ENCODE results near the gene WBP2NL.

The WBP2NL gene

GRCh38 chr22:41952713-41953112 lies 45.9 kb upstream of the WBP2NL start:
- H3K79me2 ChIP-seq: no peaks in the 10 kb centered on the region
- H3K27me3 ChIP-seq (ENCODE audit: control insufficient read depth, insufficient read depth, low read length): no peaks in the 10 kb centered on the region
- TF ChIP-seq, protein P1, sequence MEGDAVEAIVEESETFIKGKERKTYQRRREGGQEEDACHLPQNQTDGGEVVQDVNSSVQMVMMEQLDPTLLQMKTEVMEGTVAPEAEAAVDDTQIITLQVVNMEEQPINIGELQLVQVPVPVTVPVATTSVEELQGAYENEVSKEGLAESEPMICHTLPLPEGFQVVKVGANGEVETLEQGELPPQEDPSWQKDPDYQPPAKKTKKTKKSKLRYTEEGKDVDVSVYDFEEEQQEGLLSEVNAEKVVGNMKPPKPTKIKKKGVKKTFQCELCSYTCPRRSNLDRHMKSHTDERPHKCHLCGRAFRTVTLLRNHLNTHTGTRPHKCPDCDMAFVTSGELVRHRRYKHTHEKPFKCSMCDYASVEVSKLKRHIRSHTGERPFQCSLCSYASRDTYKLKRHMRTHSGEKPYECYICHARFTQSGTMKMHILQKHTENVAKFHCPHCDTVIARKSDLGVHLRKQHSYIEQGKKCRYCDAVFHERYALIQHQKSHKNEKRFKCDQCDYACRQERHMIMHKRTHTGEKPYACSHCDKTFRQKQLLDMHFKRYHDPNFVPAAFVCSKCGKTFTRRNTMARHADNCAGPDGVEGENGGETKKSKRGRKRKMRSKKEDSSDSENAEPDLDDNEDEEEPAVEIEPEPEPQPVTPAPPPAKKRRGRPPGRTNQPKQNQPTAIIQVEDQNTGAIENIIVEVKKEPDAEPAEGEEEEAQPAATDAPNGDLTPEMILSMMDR (IDR thresholded peaks at IDR 0.05): no peak
- H3K4me3 ChIP-seq (ENCODE audit: low read depth, low read length): no peak overlapping the region
- H3K9ac ChIP-seq: no peak overlapping the region
- H3K27ac ChIP-seq: no peak overlapping the region
- no peak overlapping the region for H2AFZ ChIP-seq
- no peaks in the 10 kb centered on the region for H3K36me3 ChIP-seq (ENCODE audit: control insufficient read depth, insufficient read depth, low read length)
- no peaks in the 10 kb centered on the region for H3K4me1 ChIP-seq
- no peak overlapping the region for H3K4me2 ChIP-seq (ENCODE audit: low read length)
- H3K9me3 ChIP-seq (ENCODE audit: control insufficient read depth, low read length): no peaks in the 10 kb centered on the region

GRCh38 chr22:41957941-41958556 lies 40.5 kb upstream of the WBP2NL start:
- TF ChIP-seq, protein P1 (IDR thresholded peaks at IDR 0.05): no peak
- Histone ChIP-seq H3K9ac (no peak overlapping the region), H3K79me2 (no peaks in the 10 kb centered on the region), H3K4me1 (peaks cover 3% of the 10 kb centered on the region), H3K4me3 (ENCODE audit: low read depth, low read length) (no peak overlapping the region), H3K9me3 (ENCODE audit: control insufficient read depth, low read length) (no peaks in the 10 kb centered on the region), H3K36me3 (ENCODE audit: control insufficient read depth, insufficient read depth, low read length) (no peaks in the 10 kb centered on the region), H3K4me2 (ENCODE audit: low read length) (no peak overlapping the region), H2AFZ (peak overlapping the region; percentile 60), H3K27ac (no peak overlapping the region), H3K27me3 (ENCODE audit: control insufficient read depth, insufficient read depth, low read length) (no peaks in the 10 kb centered on the region)

GRCh38 chr22:41963453-41964111 lies 35.0 kb upstream of the WBP2NL start:
- Histone ChIP-seq H3K36me3 (ENCODE audit: control insufficient read depth, insufficient read depth, low read length) (no peaks in the 10 kb centered on the region), H3K27me3 (ENCODE audit: control insufficient read depth, insufficient read depth, low read length) (no peaks in the 10 kb centered on the region), H3K9ac (no peak overlapping the region), H3K4me3 (ENCODE audit: low read depth, low read length) (no peak overlapping the region), H3K27ac (no peak overlapping the region), H3K4me2 (ENCODE audit: low read length) (no peak overlapping the region), H3K4me1 (peaks cover 3% of the 10 kb centered on the region), H3K79me2 (no peaks in the 10 kb centered on the region), H3K9me3 (ENCODE audit: control insufficient read depth, low read length) (no peaks in the 10 kb centered on the region), H2AFZ (no peak overlapping the region)
- TF ChIP-seq, protein P1 (IDR thresholded peaks at IDR 0.05): no peak

- Histone ChIP-seq H3K27me3 (ENCODE audit: control insufficient read depth, insufficient read depth, low read length) (no peaks in the 10 kb centered on the region), H3K4me1 (peaks cover 3% of the 10 kb centered on the region), H3K4me3 (ENCODE audit: low read depth, low read length) (no peak overlapping the region), H3K4me2 (ENCODE audit: low read length) (no peak overlapping the region), H3K27ac (no peak overlapping the region), H2AFZ (no peak overlapping the region), H3K79me2 (no peaks in the 10 kb centered on the region), H3K9me3 (ENCODE audit: control insufficient read depth, low read length) (no peaks in the 10 kb centered on the region), H3K9ac (no peak overlapping the region), H3K36me3 (ENCODE audit: control insufficient read depth, insufficient read depth, low read length) (no peaks in the 10 kb centered on the region)
- TF ChIP-seq, protein P1 (IDR thresholded peaks at IDR 0.05): no peak
These were observed 34.5 kb upstream of the WBP2NL start for GRCh38 chr22:41964112-41964491.

GRCh38 chr22:41966225-41966606 lies 32.4 kb upstream of the WBP2NL start:
- no peak overlapping the region for H3K4me3 ChIP-seq (ENCODE audit: low read depth, low read length)
- no peak overlapping the region for H3K4me2 ChIP-seq (ENCODE audit: low read length)
- TF ChIP-seq, protein P1 (IDR thresholded peaks at IDR 0.05): no peak
- H3K36me3 ChIP-seq (ENCODE audit: control insufficient read depth, insufficient read depth, low read length): no peaks in the 10 kb centered on the region
- H3K9me3 ChIP-seq (ENCODE audit: control insufficient read depth, low read length): no peaks in the 10 kb centered on the region
- no peaks in the 10 kb centered on the region for H3K79me2 ChIP-seq
- no peak overlapping the region for H3K9ac ChIP-seq
- no peak overlapping the region for H3K27ac ChIP-seq
- no peaks in the 10 kb centered on the region for H3K27me3 ChIP-seq (ENCODE audit: control insufficient read depth, insufficient read depth, low read length)
- no peaks in the 10 kb centered on the region for H3K4me1 ChIP-seq
- peak overlapping the region; percentile 57 for H2AFZ ChIP-seq
